ENCODE measurements around the gene TRDN.
"Not testable (repeated sequence)": the region's sequence is repeated elsewhere in the genome, so short reads cannot be mapped to it uniquely, and the experiment has no call there.

TRDN gene

GRCh38 chr6:123562264-123562663, 74.5 kb downstream of the TRDN start:
- no peak for DNase-seq (ENCODE audit: low spot score)

GRCh38 chr6:123559816-123560215, 76.9 kb downstream of the TRDN start:
- not testable (repeated sequence) for DNase-seq (ENCODE audit: low spot score)

GRCh38 chr6:123557474-123557873, 79.3 kb downstream of the TRDN start:
- not testable (repeated sequence) for DNase-seq (ENCODE audit: low spot score)

GRCh38 chr6:123551939-123552707, 84.6 kb downstream of the TRDN start:
- no peak for DNase-seq (ENCODE audit: low spot score)

GRCh38 chr6:123550052-123550617, 86.6 kb downstream of the TRDN start:
- DNase-seq (ENCODE audit: low spot score): no peak

GRCh38 chr6:123549476-123549875, 87.3 kb downstream of the TRDN start:
- DNase-seq (ENCODE audit: low spot score): no peak

GRCh38 chr6:123547216-123547978, 89.4 kb downstream of the TRDN start:
- no peak for DNase-seq (ENCODE audit: low spot score)

- DNase-seq (ENCODE audit: low spot score): no peak
Observed at GRCh38 chr6:123546537-123546936, 90.2 kb downstream of the TRDN start.

GRCh38 chr6:123541462-123541861, 95.3 kb downstream of the TRDN start:
- DNase-seq (ENCODE audit: low spot score): no peak

- DNase-seq (ENCODE audit: low spot score): no peak
Observed at GRCh38 chr6:123533862-123534648, 102.7 kb downstream of the TRDN start.

GRCh38 chr6:123529843-123530242, 106.9 kb downstream of the TRDN start:
- no peak for DNase-seq (ENCODE audit: low spot score)

GRCh38 chr6:123529058-123529457, 107.7 kb downstream of the TRDN start:
- no peak for DNase-seq (ENCODE audit: low spot score)

GRCh38 chr6:123527406-123527805, 109.3 kb downstream of the TRDN start:
- no peak for DNase-seq (ENCODE audit: low spot score)

GRCh38 chr6:123526128-123526527, 110.6 kb downstream of the TRDN start:
- no peak for DNase-seq (ENCODE audit: low spot score)

GRCh38 chr6:123524781-123525180, 112.0 kb downstream of the TRDN start:
- DNase-seq (ENCODE audit: low spot score): no peak

GRCh38 chr6:123520217-123520616, 116.5 kb downstream of the TRDN start:
- DNase-seq (ENCODE audit: low spot score): no peak

- no peak for DNase-seq (ENCODE audit: low spot score)
Observed at GRCh38 chr6:123519189-123519505, 117.6 kb downstream of the TRDN start.

- DNase-seq (ENCODE audit: low spot score): no peak
Observed at GRCh38 chr6:123518441-123519188, 118.1 kb downstream of the TRDN start.

- no peak for DNase-seq (ENCODE audit: low spot score)
Observed at GRCh38 chr6:123515715-123516114, 121.0 kb downstream of the TRDN start.

GRCh38 chr6:123509112-123509511, 127.6 kb downstream of the TRDN start:
- DNase-seq (ENCODE audit: low spot score): no peak

GRCh38 chr6:123508290-123508689, 128.5 kb downstream of the TRDN start:
- no peak for DNase-seq (ENCODE audit: low spot score)

GRCh38 chr6:123507582-123507981, 129.2 kb downstream of the TRDN start:
- no peak for DNase-seq (ENCODE audit: low spot score)
